WTC11 (cell line): ENCODE data around the gene LRMDA. TPM values are rescaled to one million over a fixed set of nuclear protein-coding genes. Genes with fewer than 3 reads are reported as not detected.

Experiments
- ATAC-seq: fragments of 200-7000 bp; cut with Tn5 transposase; 2 replicates; pipeline ENCODE4 v1.10.0; 2021; ENCODE audit warnings: mild to moderate bottlenecking, moderate library complexity
- CTCF ChIA-PET: fragments of 300-600 bp; sonication (Branson Sonifier 250); formaldehyde crosslinking; loops from one replicate; lab custom pipeline; 2021; ENCODE audit warnings: antibody characterized with exemption; lab: Charles Lee
- POLR2A ChIA-PET: fragments of 350-600 bp; sonication (Branson Sonifier 250); formaldehyde crosslinking; loops from one replicate; lab custom pipeline; 2021; ENCODE audit warnings: antibody characterized with exemption; lab: Charles Lee
- DNase-seq: peaks from one replicate; pipeline ENCODE4 v3.0.0; 2021; ENCODE audit warnings: low spot score
- H3K27ac Mint-ChIP-seq: 2 replicates; pipeline ENCODE4 v1.8.0; 2021; ENCODE audit warnings: mixed read lengths
- H3K27me3 Mint-ChIP-seq: 2 replicates; pipeline ENCODE4 v1.8.0; 2021; ENCODE audit warnings: low read depth, mild to moderate bottlenecking, moderate library complexity, mixed read lengths
- H3K36me3 Mint-ChIP-seq: 2 replicates; pipeline ENCODE4 v1.8.0; 2021; ENCODE audit warnings: mixed read lengths
- H3K4me1 Mint-ChIP-seq: 2 replicates; pipeline ENCODE4 v1.8.0; 2022; ENCODE audit warnings: mixed read lengths
- H3K4me3 Mint-ChIP-seq: 2 replicates; pipeline ENCODE4 v1.8.0; 2021; ENCODE audit warnings: mild to moderate bottlenecking, moderate library complexity, mixed read lengths
- H3K9me3 Mint-ChIP-seq: 2 replicates; pipeline ENCODE4 v1.8.0; 2021; ENCODE audit warnings: mixed read lengths
- ATF1 ChIP-seq: sonication (generic); formaldehyde crosslinking; IDR thresholded peaks from 2 replicates; pipeline ENCODE4 v1.8.1; 2023; ENCODE audit warnings: mild to moderate bottlenecking, moderate library complexity, missing genetic modification reagents
- CDX4 ChIP-seq: fragments of 250-450 bp; sonication (Bioruptor Pico); IDR thresholded peaks from 2 replicates; pipeline ENCODE4 v1.9.0; 2021; ENCODE audit warnings: moderate library complexity, mild to moderate bottlenecking, inconsistent platforms, borderline replicate concordance
- ETV6 ChIP-seq: sonication (generic); formaldehyde crosslinking; IDR thresholded peaks from 2 replicates; pipeline ENCODE4 v1.8.1; 2022; ENCODE audit warnings: mild to moderate bottlenecking, missing genetic modification reagents
- FOXK1 ChIP-seq: sonication (generic); formaldehyde crosslinking; IDR thresholded peaks from 2 replicates; pipeline ENCODE4 v1.8.0; 2022; ENCODE audit warnings: mild to moderate bottlenecking, moderate library complexity, missing genetic modification reagents
- FOXP1 ChIP-seq: sonication (generic); formaldehyde crosslinking; IDR thresholded peaks from 2 replicates; pipeline ENCODE4 v1.8.0; 2022; ENCODE audit warnings: missing genetic modification reagents, mild to moderate bottlenecking, moderate library complexity, borderline replicate concordance
- FOXP4 ChIP-seq: sonication (generic); formaldehyde crosslinking; IDR thresholded peaks from 2 replicates; pipeline ENCODE4 v1.8.0; 2022; ENCODE audit warnings: mild to moderate bottlenecking, missing genetic modification reagents
- JUN ChIP-seq: sonication (generic); formaldehyde crosslinking; IDR thresholded peaks from 2 replicates; pipeline ENCODE4 v1.8.0; 2023; ENCODE audit warnings: mild to moderate bottlenecking, missing genetic modification reagents
- KAT7 ChIP-seq: sonication (generic); formaldehyde crosslinking; IDR thresholded peaks from 2 replicates; pipeline ENCODE4 v1.8.1; 2023; ENCODE audit warnings: missing genetic modification reagents, mild to moderate bottlenecking, borderline replicate concordance
- NFATC4 ChIP-seq: fragments of 250-450 bp; sonication (Bioruptor Pico); IDR thresholded peaks from 2 replicates; pipeline ENCODE4 v1.9.0; 2021; ENCODE audit warnings: mild to moderate bottlenecking
- NFE2L1 ChIP-seq: sonication (generic); formaldehyde crosslinking; IDR thresholded peaks from 2 replicates; pipeline ENCODE4 v1.8.1; 2023; ENCODE audit warnings: missing genetic modification reagents
- NFYB ChIP-seq: sonication (generic); formaldehyde crosslinking; conservative IDR thresholded peaks from 2 replicates; pipeline ENCODE4 v1.8.0; 2022; ENCODE audit warnings: low read depth, missing genetic modification reagents
- NR3C1 ChIP-seq: sonication (generic); formaldehyde crosslinking; conservative IDR thresholded peaks from 2 replicates; pipeline ENCODE4 v1.8.1; 2023; ENCODE audit warnings: low read depth, mild to moderate bottlenecking, missing genetic modification reagents
- TEAD1 ChIP-seq: sonication (generic); formaldehyde crosslinking; IDR thresholded peaks from 2 replicates; pipeline ENCODE4 v1.8.0; 2022; ENCODE audit warnings: mild to moderate bottlenecking, missing genetic modification reagents
- TP53 ChIP-seq: sonication (generic); formaldehyde crosslinking; IDR thresholded peaks from 2 replicates; pipeline ENCODE4 v1.8.1; 2023; ENCODE audit warnings: mild to moderate bottlenecking, missing genetic modification reagents
- ZNF138 ChIP-seq: sonication (generic); formaldehyde crosslinking; conservative IDR thresholded peaks from 2 replicates; pipeline ENCODE4 v1.8.1; 2022; ENCODE audit warnings: mild to moderate bottlenecking, moderate library complexity, missing genetic modification reagents
- ZNF425 ChIP-seq: fragments of 250-450 bp; sonication (Bioruptor Pico); conservative IDR thresholded peaks from 2 replicates; pipeline ENCODE4 v1.9.0; 2021; ENCODE audit warnings: mild to moderate bottlenecking
- total RNA-seq: library from RNA; stranded (reverse); gene quantifications from 3 replicates; pipeline ENCODE4 v1.2.3, GENCODE V29; 2021
- TF ChIP-seq, protein P1 (sequence below): sonication (generic); formaldehyde crosslinking; IDR thresholded peaks from 2 replicates; pipeline ENCODE4 v1.8.0; 2022; ENCODE audit warnings: missing genetic modification reagents
- TF ChIP-seq, protein P2 (sequence below): fragments of 250-450 bp; sonication (Bioruptor Pico); IDR thresholded peaks from 2 replicates; pipeline ENCODE4 v1.9.0; 2021; ENCODE audit warnings: mild to moderate bottlenecking
- TF ChIP-seq, protein P3 (sequence below): sonication (generic); formaldehyde crosslinking; conservative IDR thresholded peaks from 2 replicates; pipeline ENCODE4 v1.8.1; 2023; ENCODE audit warnings: mild to moderate bottlenecking, low read depth, missing genetic modification reagents, moderate library complexity

LRMDA gene
- total RNA-seq, 1 experiment from 2014 or later, result 0.92 TPM

GRCh38 chr10:76091926-76092325, 660.5 kb downstream of the LRMDA start:
- TF ChIP-seq NR3C1 (no peak), TEAD1 (CRISPR knock-in tag) (no peak)
- Mint-ChIP-seq H3K4me1 (peaks cover 21% of the 10 kb centered on the region), H3K27ac (no peak overlapping the region), H3K4me3 (no peak overlapping the region), H3K36me3 (no peaks in the 10 kb centered on the region), H3K9me3 (peaks cover 10% of the 10 kb centered on the region), H3K27me3 (no peaks in the 10 kb centered on the region; the same call in 1 of the 2 replicates)
- DNase-seq (no peak), ATAC-seq (no peak)
- ChIA-PET POLR2A (no interaction called here), CTCF (no interaction called here)

GRCh38 chr10:76106611-76107010, 675.2 kb downstream of the LRMDA start:
- Mint-ChIP-seq H3K36me3 (peaks cover 7% of the 10 kb centered on the region), H3K9me3 (peaks cover 8% of the 10 kb centered on the region)
- no peak for DNase-seq
- TF ChIP-seq ATF1 (CRISPR knock-in tag) (no peak), FOXP1 (CRISPR knock-in tag) (no peak), JUN (CRISPR knock-in tag) (no peak), NR3C1 (no peak), ZNF138 (CRISPR knock-in tag) (no peak), KAT7 (CRISPR knock-in tag) (no peak), NFYB (CRISPR knock-in tag) (no peak), ETV6 (CRISPR knock-in tag) (no peak), NFATC4 (CRISPR knock-in tag) (no peak), FOXP4 (CRISPR knock-in tag) (no peak), FOXK1 (CRISPR knock-in tag) (no peak), ZNF425 (CRISPR knock-in tag) (no peak), TP53 (CRISPR knock-in tag) (no peak), NFE2L1 (CRISPR knock-in tag) (no peak), CDX4 (CRISPR knock-in tag) (no peak)
- TF ChIP-seq, protein P1, sequence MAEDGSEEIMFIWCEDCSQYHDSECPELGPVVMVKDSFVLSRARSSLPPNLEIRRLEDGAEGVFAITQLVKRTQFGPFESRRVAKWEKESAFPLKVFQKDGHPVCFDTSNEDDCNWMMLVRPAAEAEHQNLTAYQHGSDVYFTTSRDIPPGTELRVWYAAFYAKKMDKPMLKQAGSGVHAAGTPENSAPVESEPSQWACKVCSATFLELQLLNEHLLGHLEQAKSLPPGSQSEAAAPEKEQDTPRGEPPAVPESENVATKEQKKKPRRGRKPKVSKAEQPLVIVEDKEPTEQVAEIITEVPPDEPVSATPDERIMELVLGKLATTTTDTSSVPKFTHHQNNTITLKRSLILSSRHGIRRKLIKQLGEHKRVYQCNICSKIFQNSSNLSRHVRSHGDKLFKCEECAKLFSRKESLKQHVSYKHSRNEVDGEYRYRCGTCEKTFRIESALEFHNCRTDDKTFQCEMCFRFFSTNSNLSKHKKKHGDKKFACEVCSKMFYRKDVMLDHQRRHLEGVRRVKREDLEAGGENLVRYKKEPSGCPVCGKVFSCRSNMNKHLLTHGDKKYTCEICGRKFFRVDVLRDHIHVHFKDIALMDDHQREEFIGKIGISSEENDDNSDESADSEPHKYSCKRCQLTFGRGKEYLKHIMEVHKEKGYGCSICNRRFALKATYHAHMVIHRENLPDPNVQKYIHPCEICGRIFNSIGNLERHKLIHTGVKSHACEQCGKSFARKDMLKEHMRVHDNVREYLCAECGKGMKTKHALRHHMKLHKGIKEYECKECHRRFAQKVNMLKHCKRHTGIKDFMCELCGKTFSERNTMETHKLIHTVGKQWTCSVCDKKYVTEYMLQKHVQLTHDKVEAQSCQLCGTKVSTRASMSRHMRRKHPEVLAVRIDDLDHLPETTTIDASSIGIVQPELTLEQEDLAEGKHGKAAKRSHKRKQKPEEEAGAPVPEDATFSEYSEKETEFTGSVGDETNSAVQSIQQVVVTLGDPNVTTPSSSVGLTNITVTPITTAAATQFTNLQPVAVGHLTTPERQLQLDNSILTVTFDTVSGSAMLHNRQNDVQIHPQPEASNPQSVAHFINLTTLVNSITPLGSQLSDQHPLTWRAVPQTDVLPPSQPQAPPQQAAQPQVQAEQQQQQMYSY (CRISPR knock-in tag), result no peak
- TF ChIP-seq, protein P2, sequence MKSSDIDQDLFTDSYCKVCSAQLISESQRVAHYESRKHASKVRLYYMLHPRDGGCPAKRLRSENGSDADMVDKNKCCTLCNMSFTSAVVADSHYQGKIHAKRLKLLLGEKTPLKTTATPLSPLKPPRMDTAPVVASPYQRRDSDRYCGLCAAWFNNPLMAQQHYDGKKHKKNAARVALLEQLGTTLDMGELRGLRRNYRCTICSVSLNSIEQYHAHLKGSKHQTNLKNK (CRISPR knock-in tag), result no peak
- TF ChIP-seq, protein P3, sequence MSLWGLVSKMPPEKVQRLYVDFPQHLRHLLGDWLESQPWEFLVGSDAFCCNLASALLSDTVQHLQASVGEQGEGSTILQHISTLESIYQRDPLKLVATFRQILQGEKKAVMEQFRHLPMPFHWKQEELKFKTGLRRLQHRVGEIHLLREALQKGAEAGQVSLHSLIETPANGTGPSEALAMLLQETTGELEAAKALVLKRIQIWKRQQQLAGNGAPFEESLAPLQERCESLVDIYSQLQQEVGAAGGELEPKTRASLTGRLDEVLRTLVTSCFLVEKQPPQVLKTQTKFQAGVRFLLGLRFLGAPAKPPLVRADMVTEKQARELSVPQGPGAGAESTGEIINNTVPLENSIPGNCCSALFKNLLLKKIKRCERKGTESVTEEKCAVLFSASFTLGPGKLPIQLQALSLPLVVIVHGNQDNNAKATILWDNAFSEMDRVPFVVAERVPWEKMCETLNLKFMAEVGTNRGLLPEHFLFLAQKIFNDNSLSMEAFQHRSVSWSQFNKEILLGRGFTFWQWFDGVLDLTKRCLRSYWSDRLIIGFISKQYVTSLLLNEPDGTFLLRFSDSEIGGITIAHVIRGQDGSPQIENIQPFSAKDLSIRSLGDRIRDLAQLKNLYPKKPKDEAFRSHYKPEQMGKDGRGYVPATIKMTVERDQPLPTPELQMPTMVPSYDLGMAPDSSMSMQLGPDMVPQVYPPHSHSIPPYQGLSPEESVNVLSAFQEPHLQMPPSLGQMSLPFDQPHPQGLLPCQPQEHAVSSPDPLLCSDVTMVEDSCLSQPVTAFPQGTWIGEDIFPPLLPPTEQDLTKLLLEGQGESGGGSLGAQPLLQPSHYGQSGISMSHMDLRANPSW, result no peak
- TF ChIP-seq, all 79 proteins: peak for 0
- ChIA-PET CTCF (interaction anchor here (0.7 to 1.4 kb wide), 2 partner anchors 20 to 197 kb away, joined by 3 to 4 read pairs; no protein-coding TSS in a partner anchor), POLR2A (no interaction called here)
- no peak overlapping the region for H3K4me3 Mint-ChIP-seq
- H3K4me1 Mint-ChIP-seq, result peaks cover 41% of the 10 kb centered on the region
- H3K27me3 Mint-ChIP-seq, result peaks cover 26% of the 10 kb centered on the region
- ATAC-seq, result no peak
- no peak overlapping the region for H3K27ac Mint-ChIP-seq
